Fibroblast of skin of right biceps (primary cell): ENCODE measurements around the gene IFIT3.

Experiments used
- DNase-seq: peaks from one replicate; pipeline ENCODE4 v3.0.0-alpha.2; 2013

Gene IFIT3

DNA sequence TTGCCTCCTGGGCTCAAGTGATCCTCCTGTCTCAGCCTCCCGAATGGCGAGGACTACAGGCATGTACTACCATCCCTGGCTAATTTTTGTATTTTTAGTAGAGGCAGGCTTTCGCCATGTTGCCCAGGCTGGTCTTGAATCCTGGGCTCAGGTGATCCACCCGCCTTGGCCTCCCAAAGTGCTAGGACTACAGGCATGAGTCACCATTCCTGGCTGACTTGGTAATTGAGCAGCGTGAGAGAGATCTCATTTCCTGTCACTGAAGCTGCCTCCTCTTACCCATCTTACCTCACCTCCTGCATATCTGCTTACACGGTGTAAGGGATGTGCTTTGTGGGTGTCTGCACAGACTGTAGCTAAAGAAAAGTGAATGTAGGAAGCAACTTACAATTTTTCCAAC is 9.7 kb downstream of the IFIT3 start:
- peak; percentile 75 for DNase-seq

DNA sequence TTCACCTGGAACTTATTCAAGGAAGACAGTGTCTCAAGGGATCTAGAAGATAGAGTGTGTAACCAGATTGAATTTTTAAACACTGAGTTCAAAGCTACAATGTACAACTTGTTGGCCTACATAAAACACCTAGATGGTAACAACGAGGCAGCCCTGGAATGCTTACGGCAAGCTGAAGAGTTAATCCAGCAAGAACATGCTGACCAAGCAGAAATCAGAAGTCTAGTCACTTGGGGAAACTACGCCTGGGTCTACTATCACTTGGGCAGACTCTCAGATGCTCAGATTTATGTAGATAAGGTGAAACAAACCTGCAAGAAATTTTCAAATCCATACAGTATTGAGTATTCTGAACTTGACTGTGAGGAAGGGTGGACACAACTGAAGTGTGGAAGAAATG is 10.9 kb downstream of the IFIT3 start:
- DNase-seq, result no peak

DNA sequence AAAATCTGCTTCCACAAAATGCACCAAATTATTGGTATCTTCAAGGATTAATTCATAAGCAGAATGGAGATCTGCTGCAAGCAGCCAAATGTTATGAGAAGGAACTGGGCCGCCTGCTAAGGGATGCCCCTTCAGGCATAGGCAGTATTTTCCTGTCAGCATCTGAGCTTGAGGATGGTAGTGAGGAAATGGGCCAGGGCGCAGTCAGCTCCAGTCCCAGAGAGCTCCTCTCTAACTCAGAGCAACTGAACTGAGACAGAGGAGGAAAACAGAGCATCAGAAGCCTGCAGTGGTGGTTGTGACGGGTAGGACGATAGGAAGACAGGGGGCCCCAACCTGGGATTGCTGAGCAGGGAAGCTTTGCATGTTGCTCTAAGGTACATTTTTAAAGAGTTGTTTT is 12.1 kb downstream of the IFIT3 start:
- no peak for DNase-seq

DNA sequence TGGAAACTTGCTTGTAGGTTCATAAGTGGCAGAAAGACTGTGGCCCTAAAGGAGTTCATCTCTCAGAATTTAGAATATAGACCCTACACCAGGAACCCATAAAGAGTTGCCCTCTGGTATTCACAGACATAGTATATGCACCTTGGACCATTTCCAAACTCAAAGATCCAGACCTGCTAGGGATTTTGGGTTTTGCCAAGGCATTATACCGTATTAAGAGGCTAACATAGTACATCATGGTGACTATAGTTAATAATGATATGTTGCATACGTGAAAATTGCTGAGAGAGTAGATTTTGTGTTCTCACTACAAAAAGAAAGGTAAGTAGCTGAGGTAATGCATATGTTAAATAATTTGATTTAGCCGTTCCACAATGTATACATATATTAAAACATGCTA is 13.9 kb downstream of the IFIT3 start:
- DNase-seq, result no peak

DNA sequence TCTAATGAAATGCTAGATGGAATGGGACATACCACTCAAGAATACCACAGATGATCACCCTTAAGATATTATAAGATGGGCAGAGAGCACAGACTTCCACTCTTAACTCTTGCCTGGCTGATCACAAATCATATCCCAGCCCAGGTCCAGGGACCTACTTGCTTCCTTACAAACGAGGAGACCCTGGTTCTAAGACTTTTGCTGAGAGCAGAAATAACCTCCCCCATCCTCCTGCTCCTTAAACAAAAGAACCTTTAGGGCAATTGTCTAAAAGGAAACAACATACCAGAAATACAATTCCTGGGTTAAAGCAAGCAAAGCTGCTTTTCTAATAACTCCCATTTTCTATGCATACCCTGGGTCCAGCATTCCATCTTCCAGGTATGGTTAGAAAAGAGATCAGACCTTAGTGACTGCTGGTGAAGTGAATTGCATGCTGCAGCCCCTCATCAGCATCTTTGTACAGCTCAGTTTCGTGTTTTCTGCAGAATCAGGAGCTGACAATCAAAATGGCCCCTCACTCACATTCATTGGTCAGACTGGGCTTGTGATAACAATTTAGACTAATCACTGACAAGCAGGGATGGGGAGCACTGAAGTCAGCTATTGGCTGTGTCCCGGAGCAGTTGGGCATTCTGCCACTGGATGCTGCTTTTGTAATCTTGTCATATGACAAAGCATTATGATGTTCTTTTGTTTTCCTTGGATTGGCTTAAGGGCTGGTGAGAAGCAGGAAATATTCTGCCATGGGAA is 14.6 kb downstream of the IFIT3 start:
- peak; percentile 79 for DNase-seq

DNA sequence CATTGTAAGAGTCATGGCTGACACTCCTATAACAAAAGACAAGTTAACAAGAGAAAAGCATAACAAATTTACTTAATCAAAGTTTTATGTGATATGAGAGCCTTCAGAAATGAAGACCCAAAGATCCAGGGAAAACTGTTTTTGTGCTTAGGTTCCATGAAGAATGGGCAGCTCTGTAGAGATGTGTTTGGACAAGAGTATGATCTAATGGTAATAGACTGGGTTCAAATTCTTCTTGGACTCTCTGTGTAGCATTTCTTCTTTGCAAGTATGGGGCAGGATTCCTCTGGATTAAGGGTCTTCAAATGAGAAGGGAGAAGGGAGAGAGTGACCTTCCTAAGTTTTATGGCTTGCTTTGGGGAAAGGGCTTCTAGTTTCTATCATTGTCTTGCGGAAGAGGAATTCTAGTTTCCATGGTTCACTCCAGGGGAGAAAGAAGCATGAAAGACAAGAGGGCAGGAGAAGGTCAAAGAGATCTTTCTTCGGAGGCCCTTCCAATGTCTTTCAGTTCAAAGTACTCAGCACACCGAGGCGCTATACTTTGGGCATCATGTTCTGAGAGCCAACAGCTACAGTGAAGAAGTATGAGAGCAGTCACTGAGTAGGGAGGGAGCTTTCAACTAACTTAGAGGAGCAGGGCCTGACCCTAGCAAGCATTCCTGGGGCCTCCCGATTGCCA is 15.4 kb downstream of the IFIT3 start:
- no peak for DNase-seq

DNA sequence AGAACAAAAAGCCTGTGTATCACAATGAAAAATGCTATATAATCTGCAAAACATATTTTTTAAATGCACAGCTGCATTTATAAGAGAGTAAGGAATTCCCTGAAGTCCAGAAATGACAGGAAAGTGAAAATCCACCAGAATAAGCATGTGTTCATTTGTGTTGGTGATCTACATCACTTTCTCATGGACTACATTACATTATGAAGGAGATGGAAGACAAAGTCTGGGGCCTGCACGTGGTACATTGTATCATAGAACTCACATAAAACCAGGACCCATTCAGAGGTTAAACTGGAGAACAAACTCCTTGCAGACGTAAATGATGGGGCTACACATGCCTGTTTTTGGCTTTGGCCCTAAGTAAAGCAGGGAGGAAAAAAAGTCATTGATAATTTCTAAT is 16.4 kb downstream of the IFIT3 start:
- DNase-seq, result no peak

DNA sequence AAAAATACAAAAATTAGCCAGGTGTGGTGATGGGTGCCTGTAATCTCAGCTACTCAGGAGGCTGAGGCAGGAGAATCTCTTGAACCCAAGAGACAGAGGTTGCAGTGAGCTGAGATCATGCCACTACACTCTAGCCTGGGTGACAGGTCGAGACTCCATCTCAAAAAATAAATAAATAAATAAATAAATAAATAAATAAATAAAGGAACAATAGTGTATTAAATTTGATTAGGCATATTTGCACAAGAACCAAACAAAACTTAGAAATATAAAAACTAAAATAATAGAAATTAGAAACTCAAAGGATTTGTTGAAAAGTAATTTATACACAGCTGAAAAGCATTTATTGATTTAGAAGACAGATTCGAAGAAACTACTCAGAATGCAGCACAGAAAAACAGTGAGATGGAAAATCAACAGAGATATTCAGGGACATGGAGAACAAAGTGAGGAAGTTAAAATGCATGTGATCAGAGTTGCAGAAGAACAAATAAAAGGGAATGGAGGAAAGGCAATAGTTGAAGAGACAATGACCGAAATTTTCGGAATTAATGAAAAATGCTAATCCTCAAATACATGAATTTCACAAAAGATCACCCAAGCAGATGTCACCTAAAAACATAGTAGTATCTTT is 17.7 kb downstream of the IFIT3 start:
- no peak for DNase-seq

DNA sequence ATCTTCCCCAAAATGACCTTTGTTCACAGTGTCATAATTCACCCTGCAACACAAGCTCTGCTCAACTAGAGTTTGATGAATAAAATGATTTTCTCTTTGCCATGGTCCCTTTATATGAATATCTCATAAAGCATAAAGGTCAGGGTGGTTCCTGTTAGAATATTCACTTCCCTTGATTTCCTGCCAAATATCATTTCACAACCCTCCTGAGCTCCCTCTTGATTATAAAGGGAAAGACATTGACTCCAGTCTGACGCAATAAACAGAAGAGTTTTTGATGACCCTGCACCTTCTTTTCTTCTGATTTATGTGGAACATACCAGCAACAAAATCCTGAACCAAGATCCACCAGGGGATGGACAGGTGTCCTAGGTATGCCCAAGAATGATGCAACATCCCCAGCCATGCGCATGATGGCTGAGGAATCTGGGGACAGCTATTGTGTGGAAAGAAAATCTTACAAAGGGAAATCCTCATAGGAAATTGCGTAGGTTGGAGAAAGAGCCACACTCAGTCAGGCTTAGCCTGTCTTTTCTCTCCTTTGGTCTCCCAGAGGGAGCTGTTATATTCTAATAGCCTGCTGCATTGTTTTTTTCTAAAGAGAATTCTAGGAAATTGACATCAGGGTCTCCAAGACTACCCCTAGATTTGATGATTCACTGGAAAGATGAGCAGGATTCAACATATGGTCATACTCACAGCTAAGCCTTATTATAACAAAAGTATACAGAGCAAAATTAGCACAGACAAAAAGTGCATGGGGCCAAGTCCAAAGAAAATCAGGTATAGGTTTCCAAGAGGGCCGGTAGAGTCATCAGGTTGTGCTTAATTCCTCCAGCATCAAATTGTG is 18.8 kb downstream of the IFIT3 start:
- peak; percentile 54 for DNase-seq

DNA sequence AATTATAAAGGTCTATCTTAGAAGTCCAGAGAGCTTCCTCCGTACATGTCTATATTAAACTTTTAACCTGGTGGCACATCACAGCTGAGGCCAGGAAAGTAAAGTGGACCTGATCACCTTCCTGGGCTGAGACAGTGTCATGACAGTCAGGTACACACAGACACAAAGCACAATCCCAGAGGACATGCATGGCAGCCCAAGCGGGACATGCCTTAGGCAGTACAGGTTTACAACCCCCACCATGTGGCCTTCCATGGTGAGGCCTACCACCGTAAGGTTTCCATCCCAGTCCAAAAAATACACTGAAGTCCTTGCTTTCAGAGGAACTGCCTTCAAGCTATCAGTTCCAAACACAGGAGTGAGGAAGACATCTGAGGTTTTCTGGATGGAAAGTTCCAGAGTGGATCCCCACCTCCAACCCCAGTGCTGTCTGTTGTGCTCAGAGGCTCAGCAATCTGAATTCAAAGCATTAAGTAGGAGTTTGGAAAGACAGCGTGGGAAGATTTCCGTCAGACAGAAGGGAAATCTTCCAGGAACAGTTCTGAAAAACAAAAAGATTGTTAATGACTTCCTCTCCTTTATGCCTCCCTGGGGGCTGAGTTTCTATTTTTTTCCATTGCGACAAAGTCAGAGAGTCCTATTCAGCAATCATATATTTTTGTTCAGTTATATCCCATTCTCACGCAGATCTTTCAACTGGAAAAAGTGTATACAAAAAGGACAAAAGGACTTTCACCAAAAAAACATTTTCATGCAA is 20.1 kb downstream of the IFIT3 start:
- peak; percentile 46 for DNase-seq

DNA sequence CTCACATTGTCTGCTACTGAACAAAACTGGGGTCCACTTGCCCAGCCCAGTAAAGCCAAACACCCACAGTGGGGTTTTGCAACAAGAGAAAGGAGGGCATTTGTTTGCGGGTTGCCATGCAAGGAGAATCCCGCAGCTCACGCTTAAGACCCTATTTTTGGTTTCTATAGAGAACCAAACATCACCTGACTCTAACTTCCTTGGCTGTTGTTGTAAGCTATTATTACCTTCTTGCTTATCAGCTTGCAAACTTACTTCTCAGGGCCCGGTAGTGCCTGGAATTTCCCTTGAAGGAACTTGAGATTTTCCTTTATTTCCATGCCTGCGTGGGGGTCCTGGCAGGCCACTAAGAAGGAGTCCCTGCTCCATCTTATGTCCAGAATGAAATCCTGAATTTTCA is 20.7 kb downstream of the IFIT3 start:
- no peak for DNase-seq

DNA sequence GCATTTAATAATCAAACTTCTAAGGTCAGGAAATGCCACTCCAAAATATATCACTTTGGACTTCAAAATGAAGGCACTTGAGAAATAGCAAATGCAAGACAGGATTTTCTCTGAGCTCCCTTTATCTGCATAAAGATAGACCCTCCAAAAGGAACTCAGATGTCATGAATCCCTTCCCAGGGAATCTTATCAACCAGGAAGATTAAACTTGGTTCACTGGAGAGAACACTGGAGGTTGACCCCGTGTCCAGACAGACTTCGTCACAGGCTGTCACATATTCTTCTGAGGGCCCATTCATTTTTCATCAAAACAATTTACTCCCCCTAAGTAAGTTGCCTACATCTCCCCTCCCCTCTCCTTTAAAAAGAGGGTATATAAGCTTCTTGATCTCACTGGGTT is 21.2 kb downstream of the IFIT3 start:
- DNase-seq, result no peak

DNA sequence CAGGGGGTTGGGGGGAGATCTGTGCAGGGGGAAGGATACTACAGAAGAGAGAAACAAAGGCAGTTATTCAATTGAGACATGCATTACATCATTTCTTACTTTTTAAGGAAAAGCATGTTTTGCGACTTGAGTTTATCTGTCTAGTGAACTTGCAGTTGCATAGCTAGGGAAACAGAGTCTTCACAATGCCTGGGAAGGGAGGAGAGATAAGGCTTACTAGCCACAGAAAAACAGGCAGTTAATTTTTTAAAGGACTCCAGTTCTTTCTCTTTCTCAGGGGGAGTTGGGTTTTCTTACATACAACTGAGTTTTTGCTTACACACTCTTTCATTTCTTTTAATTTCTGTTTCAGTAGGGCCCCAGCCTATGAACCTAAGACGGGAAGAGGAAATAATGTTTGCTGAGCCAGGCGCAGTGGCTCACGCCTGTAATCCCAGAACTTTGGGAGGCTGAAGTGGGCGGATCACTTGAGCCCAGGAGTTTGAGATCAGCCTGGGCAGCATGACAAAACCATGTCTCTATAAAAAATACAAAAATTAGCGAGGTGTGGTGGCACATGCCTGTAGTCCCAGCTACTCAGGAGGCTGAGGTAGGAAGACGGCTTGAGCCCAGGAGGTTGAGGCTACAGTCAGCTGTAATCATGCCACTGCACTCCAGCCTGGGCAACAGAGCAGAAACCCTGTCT is 23.0 kb downstream of the IFIT3 start:
- DNase-seq, result peak; percentile 27

DNA sequence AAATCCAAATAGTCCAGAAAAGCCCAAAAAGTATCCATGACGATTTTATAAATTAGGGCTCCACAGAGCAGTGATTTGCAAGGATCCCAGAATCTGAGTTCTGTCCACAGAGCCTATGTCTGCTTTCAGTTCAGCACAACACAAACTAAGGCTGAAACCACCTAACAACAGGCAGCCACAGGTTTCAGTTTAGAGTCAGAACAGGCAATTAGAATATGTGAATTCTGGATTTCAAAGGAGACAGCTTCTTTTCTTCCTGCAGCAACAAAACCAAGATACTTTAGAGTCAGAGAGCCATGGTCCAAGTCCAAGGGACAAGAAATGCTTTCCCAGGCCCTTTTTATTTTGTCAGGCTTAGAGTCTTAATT is 23.6 kb downstream of the IFIT3 start:
- DNase-seq, result no peak

DNA sequence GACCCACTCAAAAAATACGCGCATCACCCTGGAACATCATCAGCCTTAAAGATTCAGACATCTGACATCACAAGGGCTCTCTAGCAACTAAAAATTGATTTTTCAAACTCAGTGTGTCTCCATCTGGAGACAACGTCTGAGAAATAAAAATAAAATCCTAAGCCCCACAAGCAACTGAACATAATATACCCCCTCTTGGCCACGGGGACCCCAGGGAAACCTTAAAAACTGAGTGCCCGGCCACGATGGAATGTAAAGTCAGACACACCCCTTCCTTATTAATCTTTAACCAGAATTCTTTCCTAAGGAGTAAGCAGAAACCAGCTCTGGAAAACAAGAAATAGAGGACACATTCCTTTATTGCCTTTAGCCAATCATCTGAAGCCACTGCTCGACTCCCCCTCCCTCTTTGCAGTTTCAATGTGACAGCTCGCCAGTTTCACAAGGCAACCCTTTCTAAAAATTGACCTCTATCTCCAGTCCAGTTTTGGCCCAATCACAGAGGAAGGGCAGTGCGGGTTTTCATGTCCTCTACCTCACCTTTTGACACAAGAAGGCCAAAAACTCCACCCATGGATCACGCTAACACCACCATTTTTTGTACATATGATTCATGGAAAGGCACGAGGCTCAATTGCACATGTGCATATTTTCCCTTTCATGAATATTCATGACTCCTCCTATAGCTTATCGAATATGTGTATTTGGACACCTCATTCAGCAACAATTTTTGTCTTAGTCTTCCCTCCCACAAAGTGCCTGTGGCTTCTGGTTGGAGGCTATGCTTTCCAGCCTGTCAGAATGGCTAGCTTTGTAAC is 24.2 kb downstream of the IFIT3 start:
- peak; percentile 98 for DNase-seq

DNA sequence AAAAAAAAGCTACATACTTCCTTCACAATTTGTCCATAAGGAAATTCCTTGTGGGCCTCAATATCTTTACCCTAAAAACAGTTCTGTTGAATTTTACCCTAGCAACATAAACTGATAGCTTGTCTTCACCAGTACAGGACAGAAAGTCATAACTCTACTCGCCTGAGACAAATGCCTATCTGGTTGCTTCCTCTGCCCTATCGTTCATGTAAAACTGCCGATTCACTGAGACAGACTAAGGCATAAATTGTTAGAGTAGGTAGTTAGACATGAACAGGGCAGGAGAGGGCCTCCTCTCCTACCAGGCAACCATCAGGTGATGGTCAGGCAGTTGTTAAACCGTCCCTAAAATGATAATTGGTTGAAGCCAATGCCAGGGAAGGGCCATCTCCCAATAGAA is 25.0 kb downstream of the IFIT3 start:
- DNase-seq, result peak; percentile 53

DNA sequence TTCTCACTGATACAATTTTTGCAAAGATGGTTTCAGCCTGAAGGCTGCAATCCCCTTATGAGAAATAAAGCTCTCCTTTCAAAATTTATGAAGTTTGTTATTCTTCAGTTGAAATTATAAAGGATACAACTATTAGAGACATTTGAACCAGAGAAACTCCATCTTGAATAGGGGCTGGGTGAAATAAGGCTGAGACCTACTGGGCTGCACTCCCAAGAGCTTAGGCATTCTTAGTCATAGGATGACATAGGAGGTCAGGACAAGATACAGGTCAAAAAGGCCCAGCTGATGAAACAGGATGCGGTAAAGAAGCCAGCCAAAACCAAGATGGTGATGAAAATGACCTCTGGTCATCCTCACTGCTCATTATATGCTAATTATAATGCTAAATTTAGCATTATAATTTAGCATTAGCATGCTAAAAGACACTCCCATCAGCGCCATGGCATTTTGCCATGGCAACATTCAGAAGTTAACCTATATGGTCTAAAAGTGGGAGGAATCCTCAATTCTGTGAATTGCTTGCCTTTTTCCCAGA is 27.7 kb downstream of the IFIT3 start:
- DNase-seq, result peak; percentile 74

DNA sequence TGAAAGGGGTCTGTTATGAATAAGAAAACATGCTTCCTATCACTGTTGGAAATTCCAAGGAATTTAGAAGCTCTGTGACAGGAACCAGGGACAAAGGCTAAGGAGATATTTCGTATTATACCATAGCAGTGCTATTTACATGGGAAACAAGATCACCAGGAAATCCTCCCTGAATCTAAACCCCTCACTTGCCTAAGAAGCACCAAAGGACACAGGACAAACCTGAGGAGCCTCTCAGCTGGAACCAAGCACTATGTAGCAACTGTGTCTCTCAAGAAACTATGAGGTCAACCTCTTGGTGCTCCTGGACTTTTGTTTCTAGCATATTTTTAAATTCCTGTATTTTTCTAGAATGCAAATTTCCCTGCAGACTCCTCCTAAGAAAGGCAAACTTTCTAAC is 29.3 kb downstream of the IFIT3 start:
- DNase-seq, result no peak

DNA sequence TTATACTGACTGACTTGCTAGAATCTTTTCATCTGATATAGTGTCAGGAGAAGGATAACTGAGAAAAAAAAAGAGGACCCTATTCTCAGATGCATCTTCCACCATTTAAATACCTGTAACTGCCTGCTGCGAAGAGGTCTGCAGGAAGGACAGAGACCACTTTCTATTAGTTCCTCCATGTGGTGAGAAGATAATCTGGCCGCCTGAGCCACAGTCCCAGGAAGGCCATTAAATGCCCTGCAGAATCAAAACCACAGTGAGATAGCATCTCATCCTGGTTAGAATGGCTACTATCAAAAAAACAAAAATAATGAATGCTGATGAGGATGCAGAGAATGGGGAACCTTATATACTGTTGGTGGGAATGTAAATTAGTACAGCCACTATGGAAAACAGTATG is 30.2 kb downstream of the IFIT3 start:
- no peak for DNase-seq

DNA sequence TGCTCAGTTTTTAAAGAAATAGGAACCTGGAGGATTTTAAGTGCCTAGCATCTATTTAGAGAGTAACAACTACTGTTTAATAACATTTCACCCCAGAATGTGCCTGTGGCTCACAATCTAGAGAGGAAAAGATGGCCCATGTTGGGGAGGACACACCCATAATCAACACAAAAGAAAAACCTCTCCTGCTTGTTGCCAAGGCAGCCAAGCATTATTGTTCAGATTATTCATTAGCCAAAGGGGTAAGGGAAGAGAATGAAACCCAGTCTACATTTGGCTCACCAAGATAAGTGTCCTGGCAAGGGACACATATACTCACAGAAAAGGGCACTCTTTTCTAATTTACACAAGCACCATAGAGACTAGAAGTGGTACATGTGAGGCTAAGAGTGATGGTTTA is 32.4 kb downstream of the IFIT3 start:
- no peak for DNase-seq

DNA sequence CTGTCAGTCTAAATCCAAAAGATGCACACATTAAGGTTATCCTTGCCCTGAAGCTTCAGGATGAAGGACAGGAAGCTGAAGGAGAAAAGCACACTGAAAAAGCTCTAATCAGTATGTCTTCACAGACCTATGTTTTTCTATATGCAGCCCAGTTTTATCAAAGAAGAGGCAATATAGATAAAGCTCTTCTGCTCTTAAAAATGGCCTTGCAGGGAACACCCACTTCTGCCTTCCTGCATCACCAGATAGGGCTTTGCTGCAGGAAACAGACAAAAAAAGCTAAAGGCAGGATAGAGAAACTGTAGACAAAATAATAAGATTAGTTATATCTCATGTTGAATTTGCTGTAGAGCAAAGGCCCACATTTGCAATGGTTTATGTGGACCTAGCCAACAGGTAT is 35.1 kb downstream of the IFIT3 start:
- no peak for DNase-seq
